TTC549 (cell line): ENCODE data around the gene RUFY3.

Experiments
- FAIRE-seq: peaks from 2 replicates; lab custom pipeline; 2012; peaks lifted over from hg19 to GRCh38; lab: Jason Lieb, UNC

The RUFY3 gene

GRCh38 chr4:70841951-70842350, 120.2 kb downstream of the RUFY3 start:
- no peak for FAIRE-seq

- FAIRE-seq = no peak
Measured at GRCh38 chr4:70842761-70843435, 121.1 kb downstream of the RUFY3 start.

- FAIRE-seq = no peak
Measured at GRCh38 chr4:70844180-70844579, 122.4 kb downstream of the RUFY3 start.

DNA sequence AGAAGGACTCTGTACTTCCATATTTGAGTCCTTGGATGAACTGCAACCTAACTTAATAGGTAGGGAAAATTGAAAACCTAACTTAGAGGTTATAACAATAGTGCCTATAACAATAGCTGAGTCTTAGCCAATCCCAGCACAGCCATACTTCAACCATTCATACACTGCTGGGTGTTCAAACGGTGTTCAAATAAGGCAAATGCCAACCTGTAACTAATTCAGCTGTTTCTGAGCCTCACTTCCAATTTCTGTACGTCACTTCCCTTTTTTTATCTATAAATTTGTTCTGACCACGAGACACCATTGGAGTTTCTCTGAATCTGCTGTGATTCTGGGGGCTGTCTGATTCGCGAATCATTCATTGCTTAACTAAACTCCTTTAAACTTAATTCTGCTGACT, 127.5 kb downstream of the RUFY3 start:
- FAIRE-seq = no peak

DNA sequence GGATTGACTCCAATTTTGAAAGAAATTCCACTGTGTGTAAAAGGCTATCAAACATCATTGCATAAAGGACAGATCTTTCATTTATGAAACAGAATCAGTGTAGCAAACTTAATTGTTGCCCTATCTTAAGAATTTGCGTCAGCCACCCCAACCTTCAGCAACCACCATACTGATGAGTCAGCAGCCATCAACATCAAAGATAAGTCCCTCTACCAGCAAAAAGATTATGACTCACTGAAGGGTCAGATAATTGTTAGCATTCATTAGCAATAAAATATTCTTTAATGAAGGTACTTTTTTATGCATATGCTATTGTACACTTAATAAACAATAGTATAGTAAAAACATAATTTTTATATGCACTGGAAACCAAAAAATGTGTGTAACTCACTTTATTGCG, 133.7 kb downstream of the RUFY3 start:
- FAIRE-seq = no peak
